H1 (cell line): Measurements from ENCODE around the gene SLC4A1AP. TPM values are rescaled to one million over a fixed set of nuclear protein-coding genes. Genes with fewer than 3 reads are reported as not detected.

Experiments used
- CTCF ChIA-PET: fragments of 300-600 bp; sonication (Branson Sonifier 250); formaldehyde crosslinking; loops from one replicate; lab custom pipeline; 2021; ENCODE audit not compliant: partially characterized antibody; lab: Charles Lee
- POLR2A ChIA-PET: fragments of 300-600 bp; sonication (Branson Sonifier 250); formaldehyde crosslinking; loops from one replicate; lab custom pipeline; 2021; ENCODE audit warnings: inconsistent platforms; ENCODE audit not compliant: partially characterized antibody; lab: Charles Lee
- DNase-seq, 2 experiments: peaks; one replicate each; pipeline versions ENCODE4 v3.0.0 to v3.0.0-alpha.2; 2010 to 2022; ENCODE audit warnings: low spot score in 2 of 2, low read depth in 1 of 2, mixed read lengths in 1 of 2
- FAIRE-seq: peaks from 2 replicates; lab custom pipeline; 2011; peaks lifted over from hg19 to GRCh38; lab: Jason Lieb, UNC
- H2AFZ ChIP-seq: 2 replicates; pipeline ENCODE4 v1.8.1; 2012; ENCODE audit warnings: low read length, inconsistent platforms
- H2AK5ac ChIP-seq: 2 replicates; pipeline ENCODE4 v1.6.1; 2013; ENCODE audit warnings: low read depth, low read length
- H2BK120ac ChIP-seq: replicated peaks from 2 replicates; pipeline ENCODE3; 2013; ENCODE audit warnings: low read depth, low read length, inconsistent platforms
- H2BK12ac ChIP-seq: 2 replicates; pipeline ENCODE4 v1.6.1; 2013; ENCODE audit warnings: low read depth, low read length
- H2BK15ac ChIP-seq: 2 replicates; pipeline ENCODE4 v1.6.1; 2013; ENCODE audit warnings: low read length
- H2BK20ac ChIP-seq: 2 replicates; pipeline ENCODE4 v1.6.1; 2013; ENCODE audit warnings: low read length
- H2BK5ac ChIP-seq: 2 replicates; pipeline ENCODE4 v1.6.1; 2013; ENCODE audit warnings: low read depth, low read length
- H3K14ac ChIP-seq: 2 replicates; pipeline ENCODE4 v1.6.1; 2013; ENCODE audit warnings: inconsistent platforms; ENCODE audit not compliant: insufficient read length
- H3K18ac ChIP-seq: 2 replicates; pipeline ENCODE4 v1.6.1; 2013; ENCODE audit warnings: low read length; ENCODE audit errors: extremely low read depth
- H3K23ac ChIP-seq: 2 replicates; pipeline ENCODE4 v1.6.1; 2013; ENCODE audit warnings: inconsistent platforms; ENCODE audit not compliant: insufficient read length
- H3K23me2 ChIP-seq: 2 replicates; pipeline ENCODE4 v1.6.1; 2013; ENCODE audit warnings: low read depth, low read length
- H3K27ac ChIP-seq: 2 replicates; pipeline ENCODE4 v1.6.1; 2011; ENCODE audit warnings: low read depth, low read length, inconsistent platforms
- H3K27me3 ChIP-seq, 4 experiments: replicated peaks in 1 of 4; 1 replicate in 1 of 4; 2 replicates in 3 of 4; pipeline versions ENCODE4 v1.6.1 to v1.8.1; 2011 to 2013; ENCODE audit warnings: low read length in 3 of 4, mild to moderate bottlenecking in 3 of 4, inconsistent platforms in 2 of 4, mixed read lengths in 2 of 4, moderate library complexity in 1 of 4; ENCODE audit not compliant: control insufficient read depth in 3 of 4, insufficient read depth in 3 of 4; ENCODE audit errors: extremely low read depth in 1 of 4
- H3K36me3 ChIP-seq, 4 experiments: 2 replicates each; pipeline versions ENCODE4 v1.6.1 to v1.8.1; 2011 to 2013; ENCODE audit warnings: mild to moderate bottlenecking in 4 of 4, low read length in 3 of 4, moderate library complexity in 2 of 4, control low read depth in 1 of 4, inconsistent platforms in 1 of 4; ENCODE audit not compliant: insufficient read depth in 4 of 4, control insufficient read depth in 2 of 4
- H3K4ac ChIP-seq: replicated peaks from 2 replicates; pipeline ENCODE3; 2013; ENCODE audit warnings: low read length, low read depth, mixed read lengths, inconsistent platforms; ENCODE audit not compliant: insufficient read length
- H3K4me1 ChIP-seq, 4 experiments: replicated peaks in 1 of 4; 1 replicate in 1 of 4; 2 replicates in 3 of 4; pipeline versions ENCODE4 v1.6.1 to v1.8.1; 2011 to 2013; ENCODE audit warnings: low read length in 3 of 4, inconsistent platforms in 2 of 4, mixed read lengths in 1 of 4; ENCODE audit not compliant: insufficient read depth in 4 of 4, control insufficient read depth in 3 of 4
- H3K4me2 ChIP-seq, 2 experiments: 2 replicates each; pipeline versions ENCODE4 v1.6.1 to v1.8.1; 2011 to 2013; ENCODE audit warnings: low read depth in 2 of 2, low read length in 2 of 2, control low read depth in 1 of 2, inconsistent platforms in 1 of 2, mild to moderate bottlenecking in 1 of 2; ENCODE audit not compliant: insufficient read depth in 1 of 2
- H3K4me3 ChIP-seq, 4 experiments: fragments of 200-600, 300-600 bp in 1 of 4; sonication (generic), shearing (Covaris generic), sonication (Bioruptor Twin) in 1 of 4; 2 replicates each; pipeline versions ENCODE4 v1.5.1 to v1.8.1; 2011 to 2016; ENCODE audit warnings: low read length in 4 of 4, low read depth in 3 of 4, control low read depth in 2 of 4, inconsistent platforms in 2 of 4, mild to moderate bottlenecking in 2 of 4, mixed read lengths in 1 of 4, moderate library complexity in 1 of 4; ENCODE audit not compliant: insufficient read depth in 2 of 4; ENCODE audit errors: extremely low read depth in 1 of 4
- H3K56ac ChIP-seq: replicated peaks from 2 replicates; pipeline ENCODE3; 2013; ENCODE audit warnings: low read depth, mild to moderate bottlenecking, mixed read lengths, low read length, inconsistent platforms; ENCODE audit not compliant: insufficient read length
- H3K79me1 ChIP-seq: 2 replicates; pipeline ENCODE4 v1.6.1; 2013; ENCODE audit warnings: low read depth, low read length, control low read depth
- H3K79me2 ChIP-seq, 2 experiments: 2 replicates each; pipeline versions ENCODE4 v1.6.1 to v1.8.1; 2012 to 2013; ENCODE audit warnings: low read length in 2 of 2, mild to moderate bottlenecking in 2 of 2, inconsistent platforms in 1 of 2; ENCODE audit not compliant: insufficient read depth in 2 of 2, control insufficient read depth in 1 of 2
- H3K9ac ChIP-seq, 4 experiments: replicated peaks in 1 of 4; 1 replicate in 1 of 4; 2 replicates in 3 of 4; pipeline versions ENCODE4 v1.6.1 to v1.8.1; 2011 to 2013; ENCODE audit warnings: low read depth in 3 of 4, low read length in 3 of 4, control low read depth in 2 of 4, mild to moderate bottlenecking in 2 of 4, moderate library complexity in 2 of 4, inconsistent platforms in 1 of 4; ENCODE audit errors: extremely low read depth in 1 of 4
- H3K9me3 ChIP-seq, 2 experiments: 2 replicates each; pipeline versions ENCODE4 v1.6.1 to v1.8.1; 2012 to 2013; ENCODE audit warnings: mild to moderate bottlenecking in 2 of 2, moderate library complexity in 2 of 2, control low read depth in 1 of 2, inconsistent platforms in 1 of 2, low read depth in 1 of 2, low read length in 1 of 2, mixed read lengths in 1 of 2; ENCODE audit not compliant: insufficient read depth in 2 of 2
- H4K20me1 ChIP-seq, 2 experiments: replicated peaks in 1 of 2; 2 replicates each; pipeline versions ENCODE3 to v1.8.1; 2011 to 2013; ENCODE audit warnings: inconsistent platforms in 2 of 2, low read length in 2 of 2, mild to moderate bottlenecking in 1 of 2; ENCODE audit not compliant: insufficient read depth in 2 of 2, control insufficient read depth in 1 of 2
- H4K5ac ChIP-seq: 2 replicates; pipeline ENCODE4 v1.6.1; 2013; ENCODE audit warnings: low read length, low read depth, mixed read lengths, inconsistent platforms; ENCODE audit not compliant: insufficient read length
- H4K8ac ChIP-seq: 2 replicates; pipeline ENCODE4 v1.8.0; 2013; ENCODE audit warnings: mild to moderate bottlenecking, moderate library complexity, low read length, inconsistent platforms; ENCODE audit not compliant: insufficient read depth; ENCODE audit errors: extremely low read depth
- H4K91ac ChIP-seq: replicated peaks from 2 replicates; pipeline ENCODE3; 2013; ENCODE audit warnings: low read length, mixed read lengths, inconsistent platforms; ENCODE audit not compliant: insufficient read length
- GTF2F1 ChIP-seq: IDR thresholded peaks from 2 replicates; pipeline ENCODE4 v1.6.1; 2012; ENCODE audit warnings: low read depth, low read length, improper control_type of control experiment, borderline replicate concordance
- JUN ChIP-seq: IDR thresholded peaks from 2 replicates; pipeline ENCODE4 v1.6.1; 2011; ENCODE audit warnings: low read depth, mild to moderate bottlenecking, improper control_type of control experiment, low read length
- JUND ChIP-seq: IDR thresholded peaks from 2 replicates; pipeline ENCODE4 v1.6.1; 2011; ENCODE audit warnings: mild to moderate bottlenecking, improper control_type of control experiment, low read length
- KDM5A ChIP-seq: fragments of 200-600 bp; IDR thresholded peaks from 2 replicates; pipeline ENCODE4 v1.7.1; 2012; ENCODE audit warnings: mild to moderate bottlenecking, low read length, inconsistent platforms, mixed read lengths
- NRF1 ChIP-seq: IDR thresholded peaks from 2 replicates; pipeline ENCODE4 v1.6.1; 2011; ENCODE audit warnings: mild to moderate bottlenecking, low read depth, low read length, improper control_type of control experiment
- PHF8 ChIP-seq: fragments of 200-600 bp; sonication (generic); conservative IDR thresholded peaks from 2 replicates; pipeline ENCODE4 v1.7.1; 2012; ENCODE audit warnings: low read depth, mild to moderate bottlenecking, inconsistent platforms, low read length, moderate library complexity
- POLR2A ChIP-seq, 2 experiments: IDR thresholded peaks; 1 replicate in 1 of 2; 2 replicates in 1 of 2; pipeline ENCODE4 v1.6.1; 2011; ENCODE audit warnings: low read depth in 2 of 2, low read length in 2 of 2, mild to moderate bottlenecking in 2 of 2; ENCODE audit errors: control extremely low read depth in 1 of 2
- POU5F1 ChIP-seq: IDR thresholded peaks from 2 replicates; pipeline ENCODE4 v1.6.1; 2011; ENCODE audit warnings: low read depth, mild to moderate bottlenecking, low read length, moderate library complexity
- RAD21 ChIP-seq, 2 experiments: IDR thresholded peaks in 1 of 2; conservative IDR thresholded peaks in 1 of 2; 2 replicates each; pipeline ENCODE4 v1.6.1; 2011; ENCODE audit warnings: low read depth in 2 of 2, low read length in 2 of 2, improper control_type of control experiment in 1 of 2, inconsistent platforms in 1 of 2, mild to moderate bottlenecking in 1 of 2, moderate library complexity in 1 of 2
- RFX5 ChIP-seq: IDR thresholded peaks from 2 replicates; pipeline ENCODE4 v1.6.1; 2011; ENCODE audit warnings: low read depth, low read length, improper control_type of control experiment, borderline replicate concordance
- SRF ChIP-seq: IDR thresholded peaks from 2 replicates; pipeline ENCODE4 v1.6.1; 2011; ENCODE audit warnings: mild to moderate bottlenecking, low read depth, low read length, moderate library complexity
- WGBS, 2 experiments: shearing (Covaris generic) in 1 of 2; methylation state at CpG; one replicate each; pipeline versions ENCODE4 v1.1.6 to v1.1.7; 2013 to 2015; ENCODE audit warnings: low lambda C conversion rate in 2 of 2, mixed read lengths in 2 of 2, inconsistent platforms in 1 of 2, low coverage in 1 of 2, missing lambda C conversion rate in 1 of 2; ENCODE audit not compliant: insufficient replicate concordance in 2 of 2, insufficient coverage in 1 of 2, insufficient read length in 1 of 2; ENCODE audit errors: extremely low coverage in 1 of 2, missing lambda C conversion rate in 1 of 2; 5-methylcytosine and 5-hydroxymethylcytosine counted together
- polyA plus RNA-seq, 7 experiments: library from polyadenylated mRNA; depleted of rRNA in 3 of 7; stranded (reverse) in 5 of 7; unstranded in 2 of 7; fragments of >200 nt in 5 of 7; fragments of 200-250 nt in 2 of 7; gene quantifications; 1 replicate in 5 of 7; 2 replicates in 1 of 7; 4 replicates in 1 of 7; pipeline versions ENCODE4 v1.2.1 to v1.2.3, GENCODE V29; 2011 to 2013; ENCODE audit warnings: missing spikeins in 2 of 7, mixed read lengths in 2 of 7
- total RNA-seq: library from RNA; stranded (reverse); fragmentation: NEBNext Ultra II Directional; extraction: Animal tissue kit (Norgen Biotek cat#: 25700); gene quantifications from 2 replicates; pipeline ENCODE4 v1.2.1, GENCODE V29; 2021
- TF ChIP-seq, protein P1 (sequence below), 3 experiments: IDR thresholded peaks; 1 replicate in 2 of 3; 2 replicates in 1 of 3; pipeline versions ENCODE4 v1.5.1 to v1.6.1; 2011; ENCODE audit warnings: low read length in 3 of 3, mild to moderate bottlenecking in 3 of 3, inconsistent platforms in 2 of 3, low read depth in 1 of 3, moderate library complexity in 1 of 3; ENCODE audit not compliant: insufficient read depth in 1 of 3; ENCODE audit errors: control extremely low read depth in 1 of 3

Gene SLC4A1AP
- total and polyA plus RNA-seq, 2 of the 8 experiments (the other 6 are each of a cell fraction or from before 2014, with no cell fraction given), result 8.1 to 18.4 TPM

DNA sequence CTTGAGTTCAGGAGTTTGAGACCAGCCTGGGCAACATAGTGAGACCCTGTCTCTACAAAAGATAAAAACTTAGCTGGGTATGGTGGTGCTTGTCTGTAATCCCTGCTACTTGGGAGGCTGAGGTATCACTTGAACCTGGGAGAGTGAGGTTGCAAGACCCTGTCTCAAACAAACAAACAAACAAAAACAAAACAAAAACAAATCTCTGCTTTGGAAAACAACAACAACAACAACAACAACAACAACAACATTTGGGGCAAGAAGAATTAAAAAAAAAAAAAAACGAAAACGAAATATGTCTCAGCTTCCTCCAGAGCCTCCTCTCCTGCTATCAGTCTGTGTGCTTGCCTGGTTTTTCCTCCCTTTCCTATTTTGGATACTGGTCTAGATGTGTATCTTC lies 16.9 kb downstream of the SLC4A1AP start:
- peaks cover 0 to 3% of the 10 kb centered on the region in 2 experiments for H4K20me1 ChIP-seq
- no peak overlapping the region for H3K4ac ChIP-seq
- no peak overlapping the region for H3K14ac ChIP-seq
- H2BK20ac ChIP-seq, result no peak overlapping the region
- no peak overlapping the region for H2BK120ac ChIP-seq
- no peaks in the 10 kb centered on the region for H3K79me1 ChIP-seq
- 63% methylated on average over 2 of the region's 2 CpGs; no CpG with 5 or more reads in 1 of the 2 experiments for WGBS, 2 experiments
- no peaks in the 10 kb centered on the region for H3K9me3 ChIP-seq
- no peaks in the 10 kb centered on the region for H3K79me2 ChIP-seq
- H3K27me3 ChIP-seq, result peaks cover 0 to 1% (median 0%) of the 10 kb centered on the region in 4 experiments; a peak in 1 of 7 replicates
- CTCF ChIA-PET, result interaction anchor here (0.6 to 4.1 kb wide), 6 partner anchors 9 to 242 kb away, joined by 3 to 34 read pairs (median 5); partner anchors contain the start of genes SLC4A1AP and SUPT7L
- H3K4me3 ChIP-seq, result no peak overlapping the region
- no peak overlapping the region for H2AK5ac ChIP-seq
- POLR2A ChIA-PET, result interaction anchor here (0.8 to 1.2 kb wide), 2 partner anchors 11 to 12 kb away, joined by 3 read pairs; no protein-coding TSS in a partner anchor
- peaks cover 6 to 32% (median 21%) of the 10 kb centered on the region in 4 experiments for H3K36me3 ChIP-seq
- no peak overlapping the region for H4K5ac ChIP-seq
- DNase-seq (no peak), FAIRE-seq (no peak)
- no peak overlapping the region for H2BK5ac ChIP-seq
- no peak overlapping the region for H3K27ac ChIP-seq
- no peak overlapping the region for H2AFZ ChIP-seq
- H3K56ac ChIP-seq, result no peak overlapping the region
- H3K4me1 ChIP-seq, result no peaks in the 10 kb centered on the region
- H3K9ac ChIP-seq, result no peak overlapping the region
- H3K4me2 ChIP-seq, result no peak overlapping the region
- no peaks in the 10 kb centered on the region; the same call in 1 of the 2 replicates for H3K23me2 ChIP-seq
- no peak overlapping the region for H3K23ac ChIP-seq
- H4K8ac ChIP-seq, result no peak overlapping the region
- no peak overlapping the region for H3K18ac ChIP-seq
- no peak overlapping the region for H2BK15ac ChIP-seq
- H4K91ac ChIP-seq, result no peak overlapping the region
- no peak overlapping the region for H2BK12ac ChIP-seq
- TF ChIP-seq JUN (no peak), PHF8 (no peak), JUND (no peak), RAD21 (IDR thresholded peaks at IDR 0.05 in 1 of 2, conservative IDR thresholded peaks at IDR 0.05 in 1 of 2; ENCODE audit: low read depth in 2 of 2, low read length in 2 of 2) (no peak), NRF1 (no peak), RFX5 (no peak), POU5F1 (no peak), SRF (no peak), KDM5A (no peak), GTF2F1 (no peak), POLR2A (IDR thresholded peaks at IDR 0.05; ENCODE audit: control extremely low read depth in 1 of 2, low read depth in 2 of 2, low read length in 2 of 2) (no peak)
- TF ChIP-seq, protein P1, sequence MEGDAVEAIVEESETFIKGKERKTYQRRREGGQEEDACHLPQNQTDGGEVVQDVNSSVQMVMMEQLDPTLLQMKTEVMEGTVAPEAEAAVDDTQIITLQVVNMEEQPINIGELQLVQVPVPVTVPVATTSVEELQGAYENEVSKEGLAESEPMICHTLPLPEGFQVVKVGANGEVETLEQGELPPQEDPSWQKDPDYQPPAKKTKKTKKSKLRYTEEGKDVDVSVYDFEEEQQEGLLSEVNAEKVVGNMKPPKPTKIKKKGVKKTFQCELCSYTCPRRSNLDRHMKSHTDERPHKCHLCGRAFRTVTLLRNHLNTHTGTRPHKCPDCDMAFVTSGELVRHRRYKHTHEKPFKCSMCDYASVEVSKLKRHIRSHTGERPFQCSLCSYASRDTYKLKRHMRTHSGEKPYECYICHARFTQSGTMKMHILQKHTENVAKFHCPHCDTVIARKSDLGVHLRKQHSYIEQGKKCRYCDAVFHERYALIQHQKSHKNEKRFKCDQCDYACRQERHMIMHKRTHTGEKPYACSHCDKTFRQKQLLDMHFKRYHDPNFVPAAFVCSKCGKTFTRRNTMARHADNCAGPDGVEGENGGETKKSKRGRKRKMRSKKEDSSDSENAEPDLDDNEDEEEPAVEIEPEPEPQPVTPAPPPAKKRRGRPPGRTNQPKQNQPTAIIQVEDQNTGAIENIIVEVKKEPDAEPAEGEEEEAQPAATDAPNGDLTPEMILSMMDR (IDR thresholded peaks at IDR 0.05; ENCODE audit: control extremely low read depth in 1 of 3, insufficient read depth in 1 of 3, low read depth in 1 of 3, low read length in 3 of 3), result no peak
